GM21423 (cell line): ENCODE measurements around the gene EXOC3L4.
"Not testable (repeated sequence)": the region's sequence is repeated elsewhere in the genome, so short reads cannot be mapped to it uniquely, and the experiment has no call there.

Source experiments
- ATAC-seq: cut with Tn5 transposase; IDR thresholded peaks from one replicate; pipeline ENCODE4 v1.9.1; 2021; ENCODE audit warnings: mild to moderate bottlenecking, moderate library complexity; ENCODE audit not compliant: unreplicated experiment

Gene EXOC3L4

DNA sequence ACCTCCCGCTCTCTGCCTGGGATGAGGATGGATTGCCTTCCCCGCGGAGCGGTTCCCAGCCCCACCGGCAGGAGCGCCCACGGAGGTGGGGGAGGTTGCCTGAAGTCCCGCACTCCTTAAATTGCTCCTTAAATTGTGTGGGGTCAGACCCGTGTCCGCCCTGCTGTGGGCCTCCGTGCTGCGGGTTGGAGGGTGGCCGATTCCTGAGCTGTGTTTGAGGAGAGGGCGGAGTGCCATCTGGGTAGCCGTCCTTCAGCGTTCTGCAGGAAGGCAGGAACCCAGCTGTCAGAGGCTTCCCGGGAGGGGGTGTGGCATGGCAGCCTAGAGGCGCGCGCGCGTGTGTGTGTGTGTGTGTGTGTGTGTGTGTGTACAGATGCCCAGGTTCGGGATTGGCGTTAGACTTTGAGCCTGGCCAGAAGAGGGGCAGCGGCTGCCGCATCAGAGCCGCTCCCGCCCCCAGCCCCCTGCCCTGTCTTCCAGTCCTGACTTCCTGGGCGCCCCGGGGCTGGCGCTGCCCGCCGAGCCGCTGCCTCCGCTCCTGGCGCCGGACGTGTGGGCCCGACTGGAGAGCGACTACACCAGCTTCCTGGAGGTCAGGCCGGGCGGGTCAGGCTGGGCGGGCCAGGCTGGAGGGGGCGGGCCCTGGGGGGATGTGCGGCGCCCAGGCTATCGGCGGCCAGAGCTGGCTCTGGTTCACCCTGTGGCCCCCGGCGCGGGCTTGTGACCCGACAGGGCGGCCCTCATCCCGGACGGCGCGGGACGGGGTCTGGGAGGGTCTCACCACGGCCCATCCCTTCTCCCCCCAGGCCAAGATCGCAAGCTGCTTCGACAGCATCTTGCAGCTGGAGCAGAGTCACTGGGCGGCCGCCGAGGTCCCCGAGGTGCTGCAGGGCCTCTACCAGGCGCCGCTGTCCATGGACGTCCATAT, 9.2 kb downstream of the EXOC3L4 start:
- no peak for ATAC-seq

DNA sequence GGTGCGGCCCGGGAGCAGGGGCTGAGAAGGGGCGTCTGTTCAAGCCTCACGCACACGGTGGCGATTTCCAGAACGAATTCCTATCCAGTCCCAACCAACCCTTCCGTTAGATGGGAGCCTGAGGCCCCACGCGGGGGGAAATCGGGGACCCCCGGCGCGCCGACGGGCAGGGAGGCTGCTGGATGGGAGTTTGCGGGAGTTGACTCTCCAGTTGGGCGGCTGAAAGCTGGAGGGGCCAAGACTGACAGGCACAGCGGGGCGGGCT, 9.8 kb downstream of the EXOC3L4 start:
- no peak for ATAC-seq

DNA sequence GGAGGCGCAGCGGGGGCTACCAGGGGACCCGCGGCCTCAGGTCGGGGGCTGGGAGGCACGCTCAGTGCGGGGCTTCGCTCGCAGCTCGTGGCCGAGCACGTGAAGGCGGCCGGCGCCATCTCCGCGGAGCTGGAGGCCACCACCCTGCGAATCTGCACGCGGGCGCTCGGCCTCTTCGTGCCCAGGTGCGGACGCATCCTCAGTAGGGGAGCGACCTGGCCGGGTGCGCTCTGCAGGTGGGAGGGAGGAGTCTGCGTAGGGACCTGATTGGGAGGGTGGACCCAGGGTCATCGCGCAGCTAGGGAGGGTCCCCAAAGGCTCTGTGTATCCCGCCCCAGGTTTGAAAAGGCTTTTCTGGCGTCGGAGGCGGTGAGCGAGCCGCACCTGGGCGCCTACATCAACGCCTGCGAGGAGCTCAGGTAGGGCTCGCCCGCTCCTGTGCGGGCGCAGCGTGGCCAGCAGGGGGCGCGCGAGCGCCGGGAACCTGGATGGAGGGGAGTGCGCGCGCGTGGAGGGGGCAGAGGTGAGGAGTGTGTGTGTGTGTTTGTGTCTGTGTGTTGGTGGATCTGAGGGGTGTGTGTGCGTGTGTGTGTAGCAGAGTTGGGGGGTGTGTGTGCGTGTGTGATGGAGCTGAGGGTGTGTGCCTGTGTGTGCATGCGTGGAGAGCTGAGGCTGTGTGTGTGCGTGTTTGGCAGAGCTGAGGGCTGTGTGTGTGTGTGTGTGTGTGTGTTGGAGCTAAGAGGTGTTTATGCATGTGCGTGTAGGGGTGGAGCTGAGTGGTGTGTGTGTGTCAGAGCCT, 10.3 kb downstream of the EXOC3L4 start:
- no peak for ATAC-seq

DNA sequence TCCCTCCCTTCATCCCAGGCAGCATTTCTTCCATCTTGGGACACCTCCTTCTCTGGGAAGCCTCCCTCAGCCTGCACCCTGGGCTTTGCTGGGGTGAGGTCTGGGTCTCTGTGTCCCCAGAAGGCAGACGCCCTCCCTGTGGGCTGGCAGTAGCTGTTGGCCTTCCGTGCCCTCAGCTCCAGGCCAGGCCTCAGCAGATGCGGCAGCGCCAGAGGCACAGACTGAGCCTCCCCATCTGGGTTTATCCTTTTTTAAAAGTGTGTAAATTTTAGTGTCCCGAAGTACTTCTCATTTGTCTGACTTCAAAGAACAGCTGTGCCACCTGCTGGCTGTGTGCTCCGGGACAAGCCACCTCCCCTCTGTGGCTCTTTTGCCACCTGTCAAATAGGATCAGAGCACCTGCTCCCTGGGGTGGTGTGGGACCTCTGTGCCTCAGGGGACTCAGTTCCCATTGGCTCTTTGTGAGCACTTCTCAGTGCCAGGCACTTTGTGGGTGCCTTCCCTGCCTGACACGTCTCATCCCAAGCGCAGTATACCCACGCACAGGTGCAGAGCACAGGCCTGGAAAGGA, 11.1 kb downstream of the EXOC3L4 start:
- ATAC-seq: no peak

DNA sequence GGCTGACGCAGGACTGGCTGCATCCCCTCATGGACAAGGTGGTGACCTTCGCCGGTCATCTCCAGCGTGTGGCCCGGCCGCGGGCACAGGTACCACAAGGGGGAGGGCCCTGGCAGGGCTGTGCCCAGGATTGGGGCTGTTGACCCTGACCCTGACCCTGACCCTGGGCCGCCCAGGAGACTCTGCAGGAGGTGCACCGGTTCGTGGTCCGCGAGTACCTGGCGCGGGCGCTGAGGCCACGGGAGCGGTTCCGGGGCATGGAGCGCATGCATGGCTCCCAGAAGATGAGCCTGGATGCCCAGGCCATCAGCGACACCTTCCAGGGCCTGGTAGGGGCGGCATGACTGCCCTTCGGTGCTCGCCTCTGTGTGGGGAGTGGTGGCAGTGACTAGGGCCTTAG, 12.9 kb downstream of the EXOC3L4 start:
- ATAC-seq: no peak

DNA sequence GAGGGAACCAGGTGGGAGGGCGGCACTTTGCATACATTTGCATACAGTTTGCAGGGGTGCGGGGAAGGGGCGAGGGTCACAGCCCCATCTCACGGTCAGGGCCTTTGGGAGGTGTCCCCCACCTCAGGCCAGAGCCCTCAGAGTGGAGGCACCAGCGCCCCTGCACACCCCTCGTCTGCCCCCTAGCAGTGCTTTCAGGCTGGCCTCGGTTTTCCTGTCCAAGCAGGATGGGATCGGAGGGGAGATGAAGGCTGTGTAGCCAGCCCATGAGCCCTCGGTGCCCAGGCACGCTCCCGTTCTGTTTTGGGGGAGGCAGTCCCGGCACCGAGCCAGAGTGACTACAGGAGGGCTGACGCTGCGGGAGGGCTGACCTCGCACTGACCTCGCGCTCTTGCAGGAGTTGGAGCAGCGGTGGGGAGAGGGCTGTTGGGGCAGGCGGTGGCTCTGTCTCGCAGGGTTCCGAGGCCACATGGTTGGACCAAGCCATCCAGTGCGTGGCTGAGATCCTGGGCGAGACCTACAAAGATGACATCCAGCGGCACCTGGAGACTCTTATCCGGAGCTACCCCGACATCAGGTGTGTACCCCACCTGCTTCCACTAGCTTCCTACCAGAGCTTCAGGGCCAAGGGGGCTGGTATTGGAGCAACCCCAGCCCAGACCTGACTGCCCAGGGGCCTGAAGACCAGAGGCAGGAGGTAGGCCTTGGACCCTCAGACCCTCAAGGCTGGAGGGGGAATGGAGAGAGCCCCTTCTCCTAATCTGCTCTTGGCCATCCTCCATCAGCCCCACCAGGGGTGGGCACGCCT, 13.6 kb downstream of the EXOC3L4 start:
- no peak for ATAC-seq

DNA sequence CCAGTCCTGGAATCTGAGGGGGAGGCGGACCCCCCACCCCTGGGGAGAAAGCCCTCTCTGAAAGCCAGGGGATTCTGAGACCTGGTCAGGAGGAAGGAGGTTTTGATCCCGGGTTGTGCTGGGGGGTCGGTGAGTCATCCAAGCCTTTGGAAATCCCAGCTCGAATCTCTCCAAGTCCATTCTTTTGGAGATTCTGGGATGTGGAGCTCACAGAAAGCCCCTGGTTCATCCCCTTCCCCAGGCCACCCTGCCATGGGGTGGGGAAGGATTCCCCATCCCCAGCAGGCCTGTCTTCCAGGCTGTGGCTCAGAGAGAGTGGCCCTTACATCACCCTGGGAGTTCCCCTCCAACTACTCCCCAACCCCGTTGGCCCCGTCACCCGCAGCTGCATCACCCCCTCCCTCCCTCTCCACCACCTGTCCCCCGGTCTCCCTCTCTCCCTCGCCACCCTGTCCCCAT, 14.3 kb downstream of the EXOC3L4 start:
- ATAC-seq: peak; percentile 32

DNA sequence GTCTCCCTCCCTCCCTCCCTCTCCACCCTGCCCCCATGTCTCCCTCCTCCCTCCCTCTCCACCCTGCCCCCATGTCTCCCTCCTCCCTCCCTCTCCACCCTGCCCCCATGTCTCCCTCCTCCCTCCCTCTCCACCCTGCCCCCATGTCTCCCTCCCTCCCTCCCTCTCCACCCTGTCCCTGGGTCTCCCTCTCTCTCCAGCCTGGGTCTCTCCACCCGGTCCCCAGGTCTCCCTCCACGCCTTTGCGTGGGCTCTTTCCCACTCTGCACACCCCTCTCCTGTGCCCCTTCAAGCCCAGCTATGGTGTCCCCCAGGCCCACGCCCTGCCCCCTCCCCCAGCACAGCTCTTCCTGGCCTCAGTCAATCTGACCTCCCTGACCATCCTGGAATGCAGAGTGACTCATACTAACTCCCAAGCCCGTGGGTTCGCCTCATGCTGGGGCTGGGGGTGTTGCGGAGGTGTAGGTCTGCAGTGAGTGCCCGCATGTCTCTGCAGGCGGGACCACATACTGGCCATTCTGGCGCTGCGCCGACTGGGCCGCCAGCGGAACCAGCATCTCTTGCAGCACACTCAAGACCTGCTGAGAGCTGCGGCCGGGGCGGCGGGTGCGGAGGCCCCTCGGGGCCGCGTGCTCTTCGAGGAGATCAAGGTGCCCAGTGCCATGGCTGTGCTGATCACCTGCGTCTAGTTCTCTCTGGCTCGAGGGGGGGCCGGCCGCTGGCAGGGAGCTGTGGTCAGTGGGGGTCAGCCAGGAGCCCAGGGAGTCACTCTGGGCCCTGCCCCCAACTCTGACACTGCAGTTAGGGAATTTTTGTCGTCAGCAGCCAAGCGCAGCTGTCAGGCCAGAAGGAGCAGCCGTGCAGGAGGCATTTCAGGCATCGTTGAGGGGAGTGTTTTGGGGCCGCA, 15.3 kb downstream of the EXOC3L4 start:
- ATAC-seq: no peak

DNA sequence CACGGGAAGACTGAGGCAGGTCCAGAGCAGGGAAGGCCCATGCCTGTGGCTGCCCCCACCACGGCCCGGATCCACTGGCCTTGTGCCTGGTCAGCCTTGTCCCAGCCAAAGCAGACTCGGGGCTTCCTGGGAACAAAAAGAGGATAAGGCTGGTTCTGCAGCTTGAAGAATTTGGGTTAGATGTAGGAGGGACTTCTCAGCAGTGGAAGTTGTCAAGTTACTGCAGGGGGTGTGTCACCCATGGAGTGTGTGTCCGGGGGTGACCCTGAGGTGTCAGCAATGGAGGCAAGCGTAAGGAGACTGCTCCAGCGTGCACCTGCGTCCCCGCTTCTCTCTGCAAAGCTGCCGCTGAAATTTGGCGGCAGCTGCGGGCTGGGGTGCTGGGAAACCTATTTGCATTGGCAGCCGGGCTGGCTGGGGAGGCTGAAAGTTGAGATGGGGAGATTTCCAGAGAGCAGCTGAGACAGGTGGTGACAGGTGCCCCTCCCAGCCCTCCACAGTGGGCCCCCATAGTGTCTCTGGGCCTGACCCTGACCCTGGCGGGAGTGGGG, 16.2 kb downstream of the EXOC3L4 start:
- ATAC-seq: no peak

DNA sequence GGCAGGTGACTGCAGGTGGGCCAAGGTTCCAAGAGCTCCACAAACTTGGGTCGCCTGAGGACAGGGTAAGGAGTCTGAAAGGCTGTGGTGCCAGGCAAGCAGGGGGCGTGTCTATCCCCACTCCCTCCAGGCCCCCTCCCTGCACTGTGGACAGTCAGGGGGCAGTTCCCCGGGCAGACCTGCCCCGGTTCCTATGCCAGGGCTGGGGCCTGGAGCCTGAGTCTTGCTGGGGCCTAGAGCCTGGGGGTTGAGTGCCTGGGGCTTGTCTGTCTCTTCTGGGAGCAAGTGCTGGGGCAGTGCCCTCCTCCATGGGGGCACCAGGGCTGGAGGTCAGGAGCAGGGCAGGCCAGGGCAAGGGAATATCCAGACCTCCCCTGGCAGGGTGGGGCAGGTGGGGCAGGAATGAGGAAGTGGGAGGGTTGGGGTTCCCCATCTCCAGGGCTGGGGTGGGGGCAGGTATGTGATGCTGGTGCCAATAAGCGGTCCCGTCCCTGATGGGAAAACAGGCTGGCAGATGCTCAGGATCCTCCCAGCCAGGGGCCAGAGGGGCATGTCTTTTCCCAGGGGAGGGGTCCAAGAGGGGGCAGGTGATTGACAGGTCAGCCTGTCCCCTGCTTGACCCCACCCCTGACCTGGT, 16.8 kb downstream of the EXOC3L4 start:
- no peak for ATAC-seq

DNA sequence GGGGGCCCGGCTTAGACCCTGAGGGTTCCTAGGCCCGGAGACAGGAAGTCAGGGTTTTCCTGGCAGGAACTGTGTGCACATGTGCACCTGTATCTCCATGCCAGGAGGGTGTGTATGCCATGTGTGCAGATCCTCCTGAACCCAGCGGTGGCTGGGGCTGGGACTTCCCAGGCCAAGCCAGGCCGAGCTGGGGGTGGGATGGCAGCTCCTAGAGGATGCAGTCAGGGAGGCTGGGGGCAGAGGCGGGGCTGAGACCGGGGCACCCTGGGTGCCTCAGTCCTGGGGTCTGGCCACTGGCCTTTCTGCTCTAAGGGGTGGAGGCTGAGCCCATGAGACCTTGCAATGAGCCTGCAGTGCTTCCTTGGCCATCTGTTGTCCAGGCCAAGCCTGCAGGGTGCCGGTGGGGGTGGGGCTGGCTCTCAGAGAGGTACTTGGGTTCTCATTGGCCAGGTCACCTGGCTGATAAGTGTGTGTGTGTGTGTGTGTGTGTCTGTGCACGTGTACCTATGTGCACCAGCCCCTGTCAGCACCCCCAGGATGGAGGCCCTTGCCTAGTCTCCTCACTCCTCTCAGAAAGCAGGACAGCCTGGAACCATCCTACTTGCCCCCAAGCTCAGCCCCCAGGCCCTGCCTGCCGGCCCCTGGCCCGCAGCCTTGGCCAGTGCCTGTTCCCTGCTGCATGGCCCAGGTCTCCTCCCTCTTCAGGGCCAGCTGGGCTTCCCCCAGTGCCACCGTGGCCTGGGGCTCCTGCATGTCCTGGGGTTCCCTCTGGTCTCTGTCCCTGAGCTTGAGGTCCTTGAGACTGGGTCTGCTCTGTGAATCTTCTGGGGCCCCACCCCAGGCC, 18.1 kb downstream of the EXOC3L4 start:
- no peak for ATAC-seq

DNA sequence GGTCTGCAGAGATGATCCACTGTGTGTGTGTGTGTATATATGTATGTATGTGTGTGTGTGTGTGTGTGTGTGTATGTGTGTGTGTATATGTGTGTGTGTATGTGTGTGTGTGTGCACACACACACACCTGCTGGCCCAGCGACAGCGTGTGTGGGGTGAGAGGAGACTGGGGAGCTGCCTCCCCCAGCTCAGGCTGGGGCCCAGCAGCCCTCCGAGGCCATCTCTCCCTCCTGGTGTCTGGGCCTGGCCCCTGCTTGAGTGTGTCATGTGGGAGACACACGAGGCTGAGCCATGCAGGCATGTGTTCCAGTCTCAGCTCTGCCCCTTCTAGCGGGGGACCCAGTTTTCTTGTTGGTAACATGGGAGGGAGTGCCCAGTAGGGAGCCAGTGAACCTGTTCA, 18.8 kb downstream of the EXOC3L4 start:
- ATAC-seq: no peak

DNA sequence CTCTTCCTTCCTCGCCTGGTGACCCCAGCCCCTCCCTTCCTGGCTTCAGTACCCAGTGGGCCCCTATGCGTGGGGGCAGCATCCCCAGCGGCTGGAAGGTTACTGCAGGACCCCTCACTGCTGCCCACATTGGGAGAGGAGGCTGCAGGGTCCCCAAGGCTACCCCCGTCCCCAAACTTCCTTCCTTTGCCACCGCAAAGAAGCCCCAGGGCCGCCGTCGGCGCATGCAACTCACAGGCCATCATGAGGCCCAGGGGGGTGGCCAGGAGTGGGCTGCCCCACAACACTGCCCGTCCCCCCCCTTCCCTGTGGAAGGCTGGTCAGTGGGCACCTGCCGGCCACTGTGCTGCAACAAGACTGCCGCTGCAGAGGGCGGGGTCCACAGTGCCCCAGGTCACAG, 19.2 kb downstream of the EXOC3L4 start:
- no peak for ATAC-seq

DNA sequence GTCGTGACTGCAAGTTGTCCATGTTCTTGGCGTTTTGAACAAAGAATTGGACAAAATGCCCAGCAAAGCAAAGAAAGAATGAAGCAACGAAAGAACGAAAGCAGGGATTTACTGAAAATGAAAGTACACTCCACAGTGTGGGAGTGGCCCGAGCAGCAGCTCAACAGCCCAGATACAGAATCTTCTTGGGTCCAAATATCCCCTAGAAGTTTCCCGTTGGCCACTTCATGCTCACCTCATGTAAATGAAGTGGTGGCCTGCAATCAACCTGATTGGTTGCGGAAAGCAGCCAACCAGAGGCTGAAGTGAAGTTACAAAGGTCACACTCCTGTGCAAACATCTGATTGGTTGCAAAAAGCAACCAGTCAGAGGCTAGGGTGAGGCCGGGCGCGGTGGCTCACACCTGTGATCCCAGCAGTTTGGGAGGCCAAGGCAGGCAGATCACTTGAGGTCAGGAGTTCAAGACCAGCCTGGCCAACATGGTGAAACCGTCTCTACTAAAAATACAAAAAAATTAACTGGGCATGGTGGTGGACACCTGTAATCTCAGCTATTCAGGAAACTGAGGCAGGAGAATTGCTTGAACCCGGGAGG, 20.7 kb downstream of the EXOC3L4 start:
- ATAC-seq: not testable (repeated sequence)

DNA sequence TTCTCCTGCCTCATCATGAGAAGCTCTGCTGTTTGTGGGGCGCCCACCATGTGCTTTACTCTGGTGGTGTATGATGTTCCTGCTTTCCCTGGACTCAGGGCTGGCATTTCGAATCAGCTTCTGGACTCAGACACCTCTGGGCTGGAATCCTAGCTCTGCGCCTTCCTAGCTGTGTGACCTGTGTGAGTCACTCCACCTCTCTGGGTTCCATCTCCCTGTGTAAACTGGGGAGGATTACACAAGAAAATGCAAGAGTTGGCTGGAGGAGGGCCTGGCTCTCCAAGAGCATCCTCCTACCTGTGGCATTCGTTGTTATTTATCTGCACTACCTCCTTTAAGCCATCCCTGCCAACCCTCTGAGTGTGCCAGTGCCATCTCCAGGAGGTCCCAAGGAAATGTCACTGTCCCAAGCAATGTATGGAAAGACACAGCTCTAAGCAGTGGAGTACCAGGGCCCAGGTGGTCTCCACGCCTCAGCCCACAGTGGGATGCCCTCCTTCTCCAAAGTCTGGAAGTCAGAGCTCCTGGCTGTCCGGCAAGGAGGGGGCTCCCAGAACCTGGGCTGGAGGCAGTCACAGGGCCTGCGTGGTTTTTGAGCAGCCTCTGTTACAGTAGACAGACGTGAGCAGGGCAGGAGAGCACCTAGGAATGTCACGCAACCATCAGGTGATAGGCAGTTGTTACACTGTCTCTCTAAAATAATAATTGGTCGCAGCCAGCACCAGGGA, 21.5 kb downstream of the EXOC3L4 start:
- ATAC-seq: no peak

DNA sequence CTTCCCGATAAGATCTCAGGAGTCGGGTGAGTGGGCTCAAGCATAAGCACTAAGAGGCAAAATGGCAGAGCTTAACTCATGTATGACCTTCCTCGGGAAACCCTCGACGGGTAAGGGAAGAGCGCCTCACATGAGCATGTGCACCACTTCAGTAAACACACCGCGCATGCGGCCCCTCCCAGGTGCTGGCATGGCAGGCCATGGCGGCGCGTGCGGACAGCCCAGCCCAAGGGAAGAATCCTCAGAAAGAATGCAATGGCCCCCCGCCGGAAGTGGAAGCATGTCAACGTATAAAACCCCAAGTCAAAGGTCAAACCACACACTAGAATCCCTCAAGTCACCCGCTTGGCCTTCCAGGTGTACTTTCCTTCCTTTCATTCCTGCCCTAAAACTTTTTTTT, 22.1 kb downstream of the EXOC3L4 start:
- no peak for ATAC-seq

DNA sequence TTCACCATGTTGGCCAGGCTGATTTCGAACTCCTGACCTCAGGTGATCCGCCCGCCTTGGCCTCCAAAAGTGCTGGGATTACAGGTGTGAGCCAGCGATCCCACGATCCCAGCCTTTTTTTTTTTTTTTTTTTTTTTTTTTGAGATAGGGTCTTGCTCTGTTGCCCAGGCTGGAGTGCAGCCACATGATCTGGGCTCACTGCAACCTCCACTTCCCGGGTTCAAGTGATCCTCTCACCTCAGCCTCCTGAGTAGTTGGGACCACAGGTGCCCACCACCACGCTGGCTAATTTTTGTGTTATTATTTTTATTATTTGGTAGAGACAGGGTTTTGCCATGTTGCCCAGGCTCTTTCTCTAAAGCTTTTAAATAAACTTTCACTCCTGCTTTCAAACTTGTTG, 23.0 kb downstream of the EXOC3L4 start:
- not testable (repeated sequence) for ATAC-seq
